WTC11 (cell line): ENCODE measurements around the gene ARHGAP15. TPM values are rescaled to one million over a fixed set of nuclear protein-coding genes. Genes with fewer than 3 reads are reported as not detected.

Experiments
- ATAC-seq: fragments of 200-7000 bp; cut with Tn5 transposase; 2 replicates; pipeline ENCODE4 v1.10.0; 2021; ENCODE audit warnings: mild to moderate bottlenecking, moderate library complexity
- CTCF ChIA-PET: fragments of 300-600 bp; sonication (Branson Sonifier 250); formaldehyde crosslinking; loops from one replicate; lab custom pipeline; 2021; ENCODE audit warnings: antibody characterized with exemption; lab: Charles Lee
- POLR2A ChIA-PET: fragments of 350-600 bp; sonication (Branson Sonifier 250); formaldehyde crosslinking; loops from one replicate; lab custom pipeline; 2021; ENCODE audit warnings: antibody characterized with exemption; lab: Charles Lee
- DNase-seq: peaks from one replicate; pipeline ENCODE4 v3.0.0; 2021; ENCODE audit warnings: low spot score
- H3K27ac Mint-ChIP-seq: 2 replicates; pipeline ENCODE4 v1.8.0; 2021; ENCODE audit warnings: mixed read lengths
- H3K27me3 Mint-ChIP-seq: 2 replicates; pipeline ENCODE4 v1.8.0; 2021; ENCODE audit warnings: low read depth, mild to moderate bottlenecking, moderate library complexity, mixed read lengths
- H3K36me3 Mint-ChIP-seq: 2 replicates; pipeline ENCODE4 v1.8.0; 2021; ENCODE audit warnings: mixed read lengths
- H3K4me1 Mint-ChIP-seq: 2 replicates; pipeline ENCODE4 v1.8.0; 2022; ENCODE audit warnings: mixed read lengths
- H3K4me3 Mint-ChIP-seq: 2 replicates; pipeline ENCODE4 v1.8.0; 2021; ENCODE audit warnings: mild to moderate bottlenecking, moderate library complexity, mixed read lengths
- H3K9me3 Mint-ChIP-seq: 2 replicates; pipeline ENCODE4 v1.8.0; 2021; ENCODE audit warnings: mixed read lengths
- AFF4 ChIP-seq: sonication (generic); formaldehyde crosslinking; IDR thresholded peaks from 2 replicates; pipeline ENCODE4 v1.8.1; 2023; ENCODE audit warnings: mild to moderate bottlenecking, missing genetic modification reagents, borderline replicate concordance
- AR ChIP-seq: fragments of 250-450 bp; sonication (Bioruptor Pico); IDR thresholded peaks from 2 replicates; pipeline ENCODE4 v1.9.0; 2021; ENCODE audit warnings: mild to moderate bottlenecking
- E2F1 ChIP-seq: sonication (generic); formaldehyde crosslinking; IDR thresholded peaks from 2 replicates; pipeline ENCODE4 v1.8.0; 2022; ENCODE audit warnings: mild to moderate bottlenecking, missing genetic modification reagents
- FOXP4 ChIP-seq: sonication (generic); formaldehyde crosslinking; IDR thresholded peaks from 2 replicates; pipeline ENCODE4 v1.8.0; 2022; ENCODE audit warnings: mild to moderate bottlenecking, missing genetic modification reagents
- OVOL2 ChIP-seq: fragments of 250-450 bp; sonication (Bioruptor Pico); IDR thresholded peaks from 2 replicates; pipeline ENCODE4 v1.9.0; 2021; ENCODE audit warnings: mild to moderate bottlenecking, borderline replicate concordance
- RELA ChIP-seq: sonication (generic); formaldehyde crosslinking; IDR thresholded peaks from 2 replicates; pipeline ENCODE4 v1.8.1; 2022; ENCODE audit warnings: missing genetic modification reagents, mild to moderate bottlenecking, borderline replicate concordance
- STAT6 ChIP-seq: sonication (generic); formaldehyde crosslinking; conservative IDR thresholded peaks from 2 replicates; pipeline ENCODE4 v1.8.1; 2023; ENCODE audit warnings: mild to moderate bottlenecking, low read depth, missing genetic modification reagents, moderate library complexity
- ZSCAN18 ChIP-seq: fragments of 250-450 bp; sonication (Bioruptor Pico); IDR thresholded peaks from 2 replicates; pipeline ENCODE4 v2.1.2; 2022; ENCODE audit warnings: mild to moderate bottlenecking, moderate library complexity
- total RNA-seq: library from RNA; stranded (reverse); gene quantifications from 3 replicates; pipeline ENCODE4 v1.2.3, GENCODE V29; 2021

Gene ARHGAP15
- total RNA-seq, 1 experiment from 2014 or later = 0.28 TPM

GRCh38 chr2:143692967-143693366 lies 563.7 kb downstream of the ARHGAP15 start (continued):
- TF ChIP-seq E2F1 (CRISPR knock-in tag) = no peak

- H3K27me3 Mint-ChIP-seq = no peaks in the 10 kb centered on the region
- CTCF ChIA-PET = interaction anchor here (1.0 kb wide), 1 partner anchor 9 kb away, joined by 3 read pairs; no protein-coding TSS in a partner anchor
- POLR2A ChIA-PET = no interaction called here
- no peak overlapping the region for H3K4me3 Mint-ChIP-seq
- DNase-seq = no peak
- no peaks in the 10 kb centered on the region for H3K36me3 Mint-ChIP-seq
- H3K9me3 Mint-ChIP-seq = no peaks in the 10 kb centered on the region
- no peak for ATAC-seq
- no peak overlapping the region for H3K27ac Mint-ChIP-seq
- peaks cover 46% of the 10 kb centered on the region for H3K4me1 Mint-ChIP-seq
- TF ChIP-seq STAT6 (CRISPR knock-in tag) = no peak
- no peak for TF ChIP-seq FOXP4 (CRISPR knock-in tag)
- TF ChIP-seq RELA (CRISPR knock-in tag) = no peak
- no peak for TF ChIP-seq ZSCAN18 (CRISPR knock-in tag)
- TF ChIP-seq OVOL2 (CRISPR knock-in tag) = no peak
- no peak for TF ChIP-seq AFF4
- no peak for TF ChIP-seq AR
Observed at GRCh38 chr2:143694335-143694734, 565.1 kb downstream of the ARHGAP15 start.
